SW 1271 (cell line): ENCODE data around the gene EDN1.

ENCODE experiments used
- DNase-seq, 2 experiments: peaks; one replicate each; lab custom pipeline; 2025; lab: John Stamatoyannopoulos, UW

Gene EDN1

GRCh38 chr6:12289933-12290820 lies at the start of gene EDN1:
Gene EDN1, plus strand, starts transcription at chr6:12290361. Its CDS starts 269 bp downstream, at chr6:12290630.
- peak; percentile 48 to 91 for DNase-seq

GRCh38 chr6:12241493-12242175 lies 48.5 kb upstream of the EDN1 start:
- DNase-seq, result no peak

- no peak for DNase-seq
These were observed 47.0 kb upstream of the EDN1 start for GRCh38 chr6:12243169-12243568.

- no peak for DNase-seq
These were observed 44.8 kb upstream of the EDN1 start for GRCh38 chr6:12245360-12245759.

- DNase-seq, result no peak
These were observed 44.1 kb upstream of the EDN1 start for GRCh38 chr6:12245763-12246718.

- no peak for DNase-seq
These were observed 43.3 kb upstream of the EDN1 start for GRCh38 chr6:12246900-12247299.

- no peak for DNase-seq
These were observed 40.4 kb upstream of the EDN1 start for GRCh38 chr6:12249541-12250382.

GRCh38 chr6:12250383-12250770 lies 39.8 kb upstream of the EDN1 start:
- DNase-seq, result no peak

GRCh38 chr6:12254210-12254609 lies 36.0 kb upstream of the EDN1 start:
- no peak for DNase-seq

GRCh38 chr6:12258191-12258590 lies 32.0 kb upstream of the EDN1 start:
- DNase-seq, result no peak

- no peak for DNase-seq
These were observed 31.5 kb upstream of the EDN1 start for GRCh38 chr6:12258591-12259075.

- DNase-seq, result no peak
These were observed 29.6 kb upstream of the EDN1 start for GRCh38 chr6:12260458-12261093.

GRCh38 chr6:12261502-12261901 lies 28.7 kb upstream of the EDN1 start:
- no peak for DNase-seq

- DNase-seq, result no peak
These were observed 27.7 kb upstream of the EDN1 start for GRCh38 chr6:12262236-12263061.

GRCh38 chr6:12263403-12263802 lies 26.8 kb upstream of the EDN1 start:
- DNase-seq, result no peak

GRCh38 chr6:12264671-12265070 lies 25.5 kb upstream of the EDN1 start:
- DNase-seq, result no peak

- DNase-seq, result no peak
These were observed 24.9 kb upstream of the EDN1 start for GRCh38 chr6:12265296-12265695.

GRCh38 chr6:12265791-12266190 lies 24.4 kb upstream of the EDN1 start:
- no peak for DNase-seq

GRCh38 chr6:12266571-12266970 lies 23.6 kb upstream of the EDN1 start:
- DNase-seq, result no peak

GRCh38 chr6:12269110-12269509 lies 21.1 kb upstream of the EDN1 start:
- DNase-seq, result no peak
